Muscle of arm (tissue), 14 donors: ENCODE results near the gene ELF5. TPM values are rescaled to one million over a fixed set of nuclear protein-coding genes. Genes with fewer than 3 reads are reported as not detected.
A peak's percentile ranks its signal among the peaks of the same experiment; 100 is the strongest.

ENCODE experiments used
- DNase-seq: peaks from one replicate; pipeline ENCODE4 v3.0.0-alpha.2; 2013
- long read RNA-seq, 11 donors: transcript quantifications; one replicate each; lab custom pipeline, GENCODE V29; 2026
- polyA plus RNA-seq, 12 donors: library from polyadenylated mRNA; unstranded; fragments of 120-200 nt; gene quantifications; one replicate each; pipeline ENCODE4 v1.2.1, GENCODE V29; 2013; ENCODE audit not compliant: insufficient read length in 12 of 12

ELF5 gene
- polyA plus RNA-seq: 10 to 100 TPM in 1 of 12 donors, 1 to 10 TPM in 2, under 1 TPM in 6, not detected in 3; 0.07 to 27.7 (median 0.29) TPM
- long read RNA-seq, donor 1: 0 reads
- long read RNA-seq, donor 2: 0 reads
- long read RNA-seq, donor 3: 0 reads
- long read RNA-seq, donor 4: 0 reads
- long read RNA-seq, donor 5: 0 reads
- long read RNA-seq, donor 6: 0 reads
- long read RNA-seq, donor 7, partial matches to known transcripts: 0 of 1 reads
- long read RNA-seq, donor 7, other reads (novel, unspliced or antisense): 0 of 1 reads
- long read RNA-seq, donor 8: 0 reads
- long read RNA-seq, donor 9, partial matches to known transcripts: 0 of 1 reads
- long read RNA-seq, donor 9, other reads (novel, unspliced or antisense): 0 of 1 reads
- long read RNA-seq, donor 10: 0 reads
- long read RNA-seq, donor 11: 0 reads

- no peak for DNase-seq
Observed at GRCh38 chr11:34513682-34514449, at the start of gene ELF5. TSS of gene ELF5 (minus strand) at chr11:34513794. CDS start at chr11:34505749, 8,045 bp downstream.

DNA sequence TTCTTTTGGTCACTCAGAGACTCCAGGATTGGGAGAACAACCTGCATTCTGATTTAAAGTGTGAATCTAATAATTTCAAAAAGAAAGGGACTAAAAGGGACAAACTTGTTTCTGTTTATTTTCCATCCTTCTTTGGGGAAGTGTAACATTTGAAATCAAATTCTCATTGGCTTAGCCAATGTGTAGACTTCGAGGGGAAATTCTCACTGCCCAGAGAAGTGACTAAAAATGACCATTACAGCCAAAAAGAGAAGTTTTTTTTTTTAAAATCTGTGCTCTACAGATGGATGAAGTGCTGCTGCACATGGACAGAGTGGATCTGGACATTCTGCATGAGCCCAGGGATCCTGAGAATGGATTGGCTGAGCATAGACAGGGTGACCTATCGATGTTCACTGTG lies 49.4 kb upstream of the ELF5 start:
- DNase-seq: no peak

- DNase-seq: no peak
Observed at GRCh38 chr11:34560511-34560910, 46.9 kb upstream of the ELF5 start.

DNA sequence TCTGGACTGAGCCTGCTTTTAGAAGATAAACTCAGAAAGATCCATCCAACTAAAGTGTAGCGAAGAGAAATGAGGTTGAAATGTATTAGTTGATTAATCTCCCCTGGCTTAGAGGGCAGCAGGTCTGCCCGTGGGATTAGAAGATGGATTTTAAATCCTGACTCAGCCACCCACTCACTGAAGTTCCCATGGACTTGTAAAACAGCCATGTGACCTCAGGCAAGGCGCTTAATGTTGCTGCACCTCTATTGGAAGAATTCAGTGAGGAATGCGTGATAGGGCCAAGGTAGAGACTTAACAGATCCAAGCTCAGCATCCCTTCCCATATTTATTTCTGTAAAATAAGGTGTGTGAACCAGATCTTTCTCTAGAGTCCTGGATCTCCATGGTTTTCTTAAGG lies 45.1 kb upstream of the ELF5 start:
- no peak for DNase-seq

GRCh38 chr11:34558211-34558610 lies 44.6 kb upstream of the ELF5 start:
- no peak for DNase-seq

DNA sequence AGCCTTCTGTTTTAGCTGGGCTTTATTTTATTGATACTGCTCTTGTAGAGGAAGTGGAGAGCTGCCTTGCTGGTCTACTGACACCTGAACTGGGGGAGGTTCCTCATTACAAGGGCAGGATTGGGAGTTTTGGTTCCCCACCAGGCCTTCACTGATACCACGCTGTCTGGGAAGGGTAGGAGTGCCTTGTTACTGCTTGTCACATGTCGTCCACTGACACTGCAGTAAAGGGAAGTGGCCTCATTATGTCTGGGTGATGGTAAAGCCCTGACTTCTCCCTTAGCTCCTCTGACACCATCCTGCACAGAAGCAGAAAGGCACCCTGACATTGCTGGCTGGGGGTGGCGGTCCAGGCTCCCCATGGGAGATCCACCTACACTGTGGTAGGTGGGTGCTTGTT lies 38.7 kb upstream of the ELF5 start:
- DNase-seq: peak; percentile 5

- no peak for DNase-seq
Observed at GRCh38 chr11:34549271-34549670, 35.7 kb upstream of the ELF5 start.

DNA sequence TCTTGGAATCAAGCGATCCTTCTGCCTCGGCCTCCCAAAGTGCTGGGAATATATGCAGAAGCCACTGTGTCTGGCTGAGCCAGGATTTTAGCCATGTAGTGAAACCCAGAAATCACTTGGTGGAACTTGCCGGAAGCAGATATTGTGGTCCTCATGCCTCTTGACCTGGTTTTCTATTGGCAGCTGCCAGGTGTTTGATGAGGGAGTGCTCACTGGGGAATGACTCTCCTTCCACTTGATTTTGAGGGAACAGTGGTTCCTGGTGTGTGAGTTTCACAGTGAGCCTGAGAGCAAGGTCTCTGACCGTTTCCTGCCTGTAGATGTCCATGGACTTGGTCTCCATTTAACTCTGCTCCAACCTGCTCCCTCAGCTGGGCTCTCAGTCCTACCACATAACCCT lies 34.7 kb upstream of the ELF5 start:
- no peak for DNase-seq

GRCh38 chr11:34546511-34547209 lies 33.1 kb upstream of the ELF5 start:
- DNase-seq: no peak

- no peak for DNase-seq
Observed at GRCh38 chr11:34542089-34542488, 28.5 kb upstream of the ELF5 start.

- DNase-seq: no peak
Observed at GRCh38 chr11:34540870-34541269, 27.3 kb upstream of the ELF5 start.

DNA sequence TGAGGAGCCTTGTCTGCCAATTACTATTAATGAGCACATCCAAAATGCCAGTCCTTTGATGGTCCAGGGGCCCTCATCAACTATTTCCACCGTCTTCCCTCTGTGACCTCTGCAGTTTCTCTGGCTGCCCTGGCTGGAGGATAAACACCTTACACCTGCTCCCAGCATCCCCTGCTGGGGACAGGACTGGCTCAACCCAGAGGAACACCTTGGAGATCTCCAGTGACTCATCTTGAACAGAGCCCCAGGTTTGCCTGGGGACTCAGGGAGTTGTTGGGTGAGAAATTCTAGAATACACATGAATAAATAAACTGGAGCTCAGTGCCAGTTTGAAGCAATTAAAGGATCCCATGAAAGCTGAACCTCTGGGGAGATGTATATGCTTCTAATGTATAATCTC lies 24.0 kb upstream of the ELF5 start:
- DNase-seq: no peak

DNA sequence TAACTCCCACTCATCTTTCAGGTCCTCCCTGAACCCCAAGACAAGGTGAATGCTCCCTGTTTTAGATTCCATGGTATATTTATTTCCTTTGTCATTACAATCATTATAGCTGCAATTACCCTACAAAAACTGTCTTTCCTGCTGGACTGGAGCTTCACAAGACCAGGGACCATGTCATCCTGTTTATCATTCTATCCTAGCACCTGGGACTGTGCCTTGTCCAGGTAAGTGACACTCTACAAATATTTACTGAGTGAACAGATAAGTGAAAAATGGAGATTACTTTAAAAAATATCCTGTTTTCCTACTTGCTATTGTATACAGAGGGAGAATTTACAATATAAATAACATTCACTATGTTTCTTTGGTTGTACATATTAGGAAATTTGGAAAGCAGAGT lies 22.5 kb upstream of the ELF5 start:
- no peak for DNase-seq

DNA sequence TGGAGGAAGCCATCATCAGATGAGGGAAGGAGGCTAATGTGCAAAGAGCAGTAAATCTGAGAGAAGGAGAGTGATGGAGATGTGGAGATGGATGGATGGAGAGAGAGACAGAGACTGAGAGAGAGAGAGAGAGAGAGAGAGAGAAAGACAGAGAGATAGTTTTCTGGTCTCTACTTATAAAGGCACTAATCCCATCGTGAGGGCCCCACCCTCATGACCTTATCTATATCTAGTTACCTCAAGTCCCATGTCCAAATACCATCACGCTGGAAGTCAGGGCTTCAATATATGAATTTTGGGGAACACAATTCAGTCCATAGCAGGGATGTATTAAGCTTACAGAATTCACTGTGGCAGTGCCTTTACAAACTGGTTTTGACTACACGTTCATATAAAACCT lies 21.2 kb upstream of the ELF5 start:
- no peak for DNase-seq

DNA sequence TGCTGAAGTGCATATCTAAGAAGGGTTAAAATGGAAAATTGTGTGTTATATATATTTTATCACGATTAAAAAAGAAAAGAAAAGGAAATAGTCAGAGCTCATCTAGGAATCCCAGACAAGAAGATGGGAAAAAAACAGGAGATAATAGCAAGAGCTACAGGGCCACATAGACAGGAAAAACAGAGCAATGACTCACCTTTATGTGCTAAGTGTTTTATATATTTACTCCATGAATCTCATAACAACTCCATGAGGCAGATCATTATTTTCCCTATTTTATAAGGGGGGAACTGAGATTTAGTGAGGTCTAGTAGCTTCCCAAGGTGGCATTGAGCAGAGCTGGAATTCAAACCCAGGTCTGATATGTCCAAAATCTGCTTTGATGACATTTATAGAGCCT lies 18.1 kb upstream of the ELF5 start:
- DNase-seq: no peak

GRCh38 chr11:34530545-34531234 lies 17.1 kb upstream of the ELF5 start:
- no peak for DNase-seq

DNA sequence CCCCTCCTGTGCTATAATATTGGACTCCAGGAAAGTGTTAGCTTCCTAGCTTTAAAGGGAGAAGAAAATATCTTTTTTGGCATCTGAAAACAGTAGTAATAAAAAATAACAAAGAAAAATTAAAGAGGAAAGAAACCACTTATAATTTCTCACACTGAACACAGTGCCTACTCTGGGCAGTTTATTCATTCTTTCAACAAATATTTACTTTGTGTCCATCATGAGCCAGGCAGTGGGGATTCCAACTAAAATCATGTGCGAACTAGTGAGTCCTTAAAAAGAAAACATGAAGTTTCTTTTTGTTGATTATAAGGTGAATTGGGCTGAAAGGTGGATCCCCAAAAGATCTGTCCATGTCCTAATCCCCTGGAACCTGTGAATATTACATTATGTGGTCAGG lies 16.0 kb upstream of the ELF5 start:
- DNase-seq: no peak

- no peak for DNase-seq
Observed at GRCh38 chr11:34528072-34528471, 14.5 kb upstream of the ELF5 start.

GRCh38 chr11:34525888-34526657 lies 12.5 kb upstream of the ELF5 start:
- no peak for DNase-seq

- DNase-seq: no peak
Observed at GRCh38 chr11:34525098-34525497, 11.5 kb upstream of the ELF5 start.

- no peak for DNase-seq
Observed at GRCh38 chr11:34524696-34525095, 11.1 kb upstream of the ELF5 start.
